RWPE2 (cell line): ENCODE measurements around the gene CUL1.
A peak's percentile ranks its signal among the peaks of the same experiment; 100 is the strongest.

Experiments
- ATAC-seq: fragments of 200-7000 bp; cut with Tn5 transposase; 3 replicates; pipeline ENCODE4 v1.9.1; 2021; ENCODE audit warnings: low read depth
- DNase-seq: peaks from one replicate; pipeline ENCODE4 v3.0.0-alpha.2; 2020; ENCODE audit warnings: low spot score
- H3K27ac ChIP-seq: fragments of 450-650 bp; 2 replicates; pipeline ENCODE4 v1.5.1; 2017; ENCODE audit warnings: mild to moderate bottlenecking; ENCODE audit not compliant: poor library complexity, severe bottlenecking
- H3K27me3 ChIP-seq: fragments of 250-450 bp; sonication (Bioruptor Pico); 2 replicates; pipeline ENCODE4 v1.5.1; 2021; ENCODE audit warnings: mild to moderate bottlenecking, moderate library complexity; ENCODE audit not compliant: insufficient read depth, poor library complexity, severe bottlenecking
- H3K36me3 ChIP-seq: fragments of 250-450 bp; sonication (Bioruptor Pico); 2 replicates; pipeline ENCODE4 v1.5.1; 2020; ENCODE audit warnings: low read depth, mild to moderate bottlenecking, moderate library complexity
- H3K4me1 ChIP-seq: fragments of 250-450 bp; sonication (Bioruptor Pico); 2 replicates; pipeline ENCODE4 v1.5.1; 2021; ENCODE audit warnings: mild to moderate bottlenecking, moderate library complexity; ENCODE audit not compliant: insufficient read depth, poor library complexity, severe bottlenecking
- H3K4me3 ChIP-seq: fragments of 250-450 bp; sonication (Bioruptor Pico); 2 replicates; pipeline ENCODE4 v1.5.1; 2021; ENCODE audit warnings: mild to moderate bottlenecking, moderate library complexity; ENCODE audit not compliant: severe bottlenecking
- H3K9me3 ChIP-seq: fragments of 250-450 bp; sonication (Bioruptor Pico); 2 replicates; pipeline ENCODE4 v1.5.1; 2021; ENCODE audit warnings: mild to moderate bottlenecking, moderate library complexity; ENCODE audit not compliant: severe bottlenecking
- TF ChIP-seq, protein P1 (sequence below): fragments of 450-650 bp; IDR thresholded peaks from one replicate; pipeline ENCODE4 v1.5.1; 2017; ENCODE audit warnings: mild to moderate bottlenecking, moderate library complexity; ENCODE audit not compliant: poor library complexity, severe bottlenecking

The CUL1 gene

DNA sequence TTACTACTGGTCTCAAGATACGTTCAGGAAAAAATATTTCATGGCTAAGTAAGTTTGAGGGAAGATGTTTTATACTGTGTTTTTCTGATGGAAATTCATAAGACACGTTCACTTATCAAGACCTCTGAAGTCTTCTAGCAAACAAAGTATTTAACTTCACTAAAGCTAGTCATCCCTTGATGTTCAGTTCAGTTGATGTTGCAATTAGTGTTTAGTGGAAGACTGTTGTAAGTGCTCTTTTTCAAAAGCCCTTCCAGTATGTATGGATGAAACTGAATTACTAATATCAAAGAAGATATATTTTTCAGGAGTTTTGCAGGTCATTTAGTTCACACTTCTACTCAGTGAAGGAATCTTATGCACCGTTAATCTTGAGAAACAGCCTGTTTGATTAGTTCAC lies 25.1 kb downstream of the CUL1 start:
- Histone ChIP-seq H3K4me3 (no peak overlapping the region), H3K27me3 (no peaks in the 10 kb centered on the region), H3K4me1 (peaks cover 4% of the 10 kb centered on the region), H3K36me3 (no peaks in the 10 kb centered on the region), H3K9me3 (no peaks in the 10 kb centered on the region), H3K27ac (no peak overlapping the region)
- no peak for ATAC-seq
- DNase-seq, result no peak
- TF ChIP-seq, protein P1, sequence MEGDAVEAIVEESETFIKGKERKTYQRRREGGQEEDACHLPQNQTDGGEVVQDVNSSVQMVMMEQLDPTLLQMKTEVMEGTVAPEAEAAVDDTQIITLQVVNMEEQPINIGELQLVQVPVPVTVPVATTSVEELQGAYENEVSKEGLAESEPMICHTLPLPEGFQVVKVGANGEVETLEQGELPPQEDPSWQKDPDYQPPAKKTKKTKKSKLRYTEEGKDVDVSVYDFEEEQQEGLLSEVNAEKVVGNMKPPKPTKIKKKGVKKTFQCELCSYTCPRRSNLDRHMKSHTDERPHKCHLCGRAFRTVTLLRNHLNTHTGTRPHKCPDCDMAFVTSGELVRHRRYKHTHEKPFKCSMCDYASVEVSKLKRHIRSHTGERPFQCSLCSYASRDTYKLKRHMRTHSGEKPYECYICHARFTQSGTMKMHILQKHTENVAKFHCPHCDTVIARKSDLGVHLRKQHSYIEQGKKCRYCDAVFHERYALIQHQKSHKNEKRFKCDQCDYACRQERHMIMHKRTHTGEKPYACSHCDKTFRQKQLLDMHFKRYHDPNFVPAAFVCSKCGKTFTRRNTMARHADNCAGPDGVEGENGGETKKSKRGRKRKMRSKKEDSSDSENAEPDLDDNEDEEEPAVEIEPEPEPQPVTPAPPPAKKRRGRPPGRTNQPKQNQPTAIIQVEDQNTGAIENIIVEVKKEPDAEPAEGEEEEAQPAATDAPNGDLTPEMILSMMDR, result no peak

DNA sequence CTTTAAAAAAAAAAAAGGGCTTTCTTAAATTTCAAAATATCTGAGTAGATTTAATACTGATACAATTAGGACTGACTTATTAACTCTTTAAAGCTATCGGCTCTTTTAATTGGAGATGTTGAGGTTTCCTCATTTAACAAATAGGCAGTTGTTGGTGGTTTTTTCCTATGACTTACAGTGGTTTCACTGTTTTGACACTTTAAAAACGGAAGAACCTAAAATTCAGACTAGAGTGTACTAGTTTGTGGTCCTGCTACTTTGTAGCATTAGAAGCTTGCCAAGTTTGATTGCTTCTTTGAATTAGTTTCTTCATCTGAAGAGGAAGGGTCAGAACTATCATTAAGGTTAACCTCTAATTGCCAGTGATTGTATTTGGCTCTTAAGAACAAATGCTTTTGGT lies 27.7 kb downstream of the CUL1 start:
- Histone ChIP-seq H3K27me3 (no peaks in the 10 kb centered on the region), H3K27ac (no peak overlapping the region), H3K36me3 (peaks cover 17% of the 10 kb centered on the region), H3K4me3 (no peak overlapping the region), H3K9me3 (no peaks in the 10 kb centered on the region), H3K4me1 (peaks cover 4% of the 10 kb centered on the region)
- TF ChIP-seq, protein P1, result no peak
- ATAC-seq, result no peak
- no peak for DNase-seq

- TF ChIP-seq, protein P1, result no peak
- Histone ChIP-seq H3K27ac (no peak overlapping the region), H3K36me3 (peaks cover 30% of the 10 kb centered on the region), H3K4me3 (no peak overlapping the region), H3K27me3 (no peaks in the 10 kb centered on the region), H3K4me1 (peaks cover 4% of the 10 kb centered on the region), H3K9me3 (no peaks in the 10 kb centered on the region)
- peak; percentile 69; the same call in 2 of the 3 replicates for ATAC-seq
- no peak for DNase-seq
Observed at GRCh38 chr7:148727501-148728278, 29.0 kb downstream of the CUL1 start.

- Histone ChIP-seq H3K36me3 (peaks cover 52% of the 10 kb centered on the region), H3K27ac (no peak overlapping the region), H3K27me3 (no peaks in the 10 kb centered on the region), H3K9me3 (no peaks in the 10 kb centered on the region), H3K4me1 (peaks cover 4% of the 10 kb centered on the region), H3K4me3 (no peak overlapping the region)
- no peak for ATAC-seq
- TF ChIP-seq, protein P1, result no peak
- DNase-seq, result no peak
Observed at GRCh38 chr7:148729984-148730733, 31.5 kb downstream of the CUL1 start.
